HEK293 (cell line): ENCODE results near the gene NLGN1.

Experiments used
- CTCF ChIA-PET: fragments of 350-600 bp; formaldehyde crosslinking; extraction: SDS; loops from one replicate; lab custom pipeline; 2021; ENCODE audit warnings: antibody characterized with exemption; lab: Yijun Ruan, JAX
- POLR2A ChIA-PET: fragments of 300-600 bp; formaldehyde crosslinking; extraction: SDS; loops from one replicate; lab custom pipeline; 2020; ENCODE audit warnings: antibody characterized with exemption, inconsistent platforms; lab: Yijun Ruan, JAX
- H3K27ac ChIP-seq: fragments of 200-500 bp; sonication (Bioruptor generic); 2 replicates; pipeline ENCODE4 v1.5.1; 2014; ENCODE audit warnings: low read depth, low read length, control low read depth, inconsistent platforms; ENCODE audit errors: extremely low read depth
- H3K36me3 ChIP-seq, 2 experiments: fragments of 200-500 bp in 1 of 2; sonication (Bioruptor generic) in 1 of 2; 1 replicate in 1 of 2; 2 replicates in 1 of 2; pipeline ENCODE4 v1.5.1; 2014 to 2017; ENCODE audit warnings: inconsistent platforms in 2 of 2, low read length in 2 of 2; ENCODE audit not compliant: control insufficient read depth in 2 of 2, insufficient read depth in 1 of 2
- H3K4me1 ChIP-seq: fragments of 200-500 bp; sonication (Bioruptor generic); 2 replicates; pipeline ENCODE4 v1.5.1; 2014; ENCODE audit warnings: mild to moderate bottlenecking, low read length, inconsistent platforms; ENCODE audit not compliant: control insufficient read depth, insufficient read depth
- H3K4me3 ChIP-seq: 2 replicates; pipeline ENCODE4 v1.5.1; 2011; ENCODE audit warnings: low read depth, mild to moderate bottlenecking, control low read depth, low read length, moderate library complexity
- H3K9me3 ChIP-seq: fragments of 200-500 bp; sonication (Bioruptor generic); 2 replicates; pipeline ENCODE4 v1.5.1; 2014; ENCODE audit warnings: low read depth, low read length, inconsistent platforms; ENCODE audit not compliant: control insufficient read depth, insufficient read depth
- FEZF1 ChIP-seq: fragments of 450-650 bp; formaldehyde crosslinking; IDR thresholded peaks from 2 replicates; pipeline ENCODE4 v1.5.1; 2016; ENCODE audit warnings: missing biosample characterization, missing genetic modification characterization
- HOXA7 ChIP-seq: sonication (generic); formaldehyde crosslinking; IDR thresholded peaks from 2 replicates; pipeline ENCODE4 v1.8.1; 2022; ENCODE audit warnings: missing genetic modification reagents, borderline replicate concordance
- KLF10 ChIP-seq: fragments of 450-650 bp; IDR thresholded peaks from 2 replicates; pipeline ENCODE4 v1.5.1; 2018; ENCODE audit warnings: missing biosample characterization, mild to moderate bottlenecking, missing genetic modification characterization
- OVOL3 ChIP-seq: fragments of 450-650 bp; formaldehyde crosslinking; IDR thresholded peaks from 2 replicates; pipeline ENCODE4 v1.5.1; 2016; ENCODE audit warnings: missing biosample characterization, missing genetic modification characterization
- TRIM28 ChIP-seq: IDR thresholded peaks from 2 replicates; pipeline ENCODE4 v1.6.1; 2011; ENCODE audit warnings: low read length, control low read depth, borderline replicate concordance
- ZFP37 ChIP-seq: fragments of 450-650 bp; formaldehyde crosslinking; IDR thresholded peaks from 2 replicates; pipeline ENCODE4 v1.5.1; 2016; ENCODE audit warnings: missing biosample characterization, missing genetic modification characterization
- ZNF19 ChIP-seq: fragments of 450-650 bp; formaldehyde crosslinking; IDR thresholded peaks from 2 replicates; pipeline ENCODE4; 2016; ENCODE audit warnings: missing biosample characterization, missing genetic modification characterization, low read depth
- ZNF211 ChIP-seq: fragments of 450-650 bp; formaldehyde crosslinking; IDR thresholded peaks from 2 replicates; pipeline ENCODE4 v1.5.1; 2016; ENCODE audit warnings: low read depth, missing biosample characterization, missing genetic modification characterization
- ZNF223 ChIP-seq: fragments of 450-650 bp; formaldehyde crosslinking; IDR thresholded peaks from 2 replicates; pipeline ENCODE4 v1.5.1; 2016; ENCODE audit warnings: missing biosample characterization, missing genetic modification characterization
- ZNF48 ChIP-seq: fragments of 450-650 bp; formaldehyde crosslinking; IDR thresholded peaks from 2 replicates; pipeline ENCODE4 v1.5.1; 2016; ENCODE audit warnings: missing biosample characterization, missing genetic modification characterization
- ZNF549 ChIP-seq: fragments of 450-650 bp; IDR thresholded peaks from 2 replicates; pipeline ENCODE4 v1.5.1; 2018; ENCODE audit warnings: missing biosample characterization, missing genetic modification characterization, mild to moderate bottlenecking, inconsistent platforms, moderate library complexity
- ZNF624 ChIP-seq: fragments of 450-650 bp; formaldehyde crosslinking; IDR thresholded peaks from 2 replicates; pipeline ENCODE4 v1.5.1; 2017; ENCODE audit warnings: missing biosample characterization, missing genetic modification characterization
- ZNF701 ChIP-seq: fragments of 450-650 bp; formaldehyde crosslinking; IDR thresholded peaks from 2 replicates; pipeline ENCODE4 v1.5.1; 2016; ENCODE audit warnings: missing biosample characterization, missing genetic modification characterization
- TF ChIP-seq, protein P1 (sequence below): fragments of 450-650 bp; IDR thresholded peaks from 2 replicates; pipeline ENCODE4 v1.5.1; 2018; ENCODE audit warnings: missing biosample characterization, missing genetic modification characterization
- TF ChIP-seq, protein P2 (sequence below): IDR thresholded peaks from 2 replicates; pipeline ENCODE4 v1.6.1; 2011; ENCODE audit warnings: mild to moderate bottlenecking, low read depth, low read length, borderline replicate concordance
- TF ChIP-seq, protein P3 (sequence below): fragments of 450-650 bp; formaldehyde crosslinking; IDR thresholded peaks from 2 replicates; pipeline ENCODE4 v1.5.1; 2016; ENCODE audit warnings: missing biosample characterization, missing genetic modification characterization, low read depth
- TF ChIP-seq, protein P4 (sequence below): fragments of 450-650 bp; formaldehyde crosslinking; IDR thresholded peaks from 2 replicates; pipeline ENCODE4 v1.5.1; 2016; ENCODE audit warnings: missing biosample characterization, missing genetic modification characterization
- TF ChIP-seq, protein P5 (sequence below): fragments of 450-650 bp; formaldehyde crosslinking; conservative IDR thresholded peaks from 2 replicates; pipeline ENCODE4 v1.5.1; 2016; ENCODE audit warnings: low read depth, missing biosample characterization, missing genetic modification characterization
- TF ChIP-seq, protein P6 (sequence below): fragments of 450-650 bp; formaldehyde crosslinking; IDR thresholded peaks from 2 replicates; pipeline ENCODE4 v1.5.1; 2016; ENCODE audit warnings: missing biosample characterization, missing genetic modification characterization

Gene NLGN1

DNA sequence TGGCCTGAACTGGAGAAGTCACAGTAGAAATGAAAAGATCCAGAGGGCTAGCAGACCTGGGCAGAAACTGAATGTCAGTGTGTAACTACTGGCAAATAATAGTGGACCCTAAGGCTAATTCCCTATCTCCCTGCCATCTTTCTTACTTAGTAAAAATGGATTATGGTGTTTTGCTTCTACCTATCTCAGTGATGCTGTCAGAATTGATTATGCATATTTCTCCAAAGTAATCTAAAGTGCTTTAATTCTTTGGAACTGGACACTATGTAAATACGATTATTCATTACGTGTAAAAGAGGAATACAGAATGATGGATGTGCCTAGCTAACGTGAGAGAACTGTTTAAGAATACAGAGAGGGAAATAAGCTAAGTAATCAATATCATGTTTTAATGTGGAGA lies 651.9 kb downstream of the NLGN1 start:
- Histone ChIP-seq H3K9me3 (no peaks in the 10 kb centered on the region), H3K4me1 (no peaks in the 10 kb centered on the region), H3K36me3 (no peaks in the 10 kb centered on the region), H3K4me3 (no peak overlapping the region), H3K27ac (no peak overlapping the region)
- POLR2A ChIA-PET = no interaction called here
- CTCF ChIA-PET = no interaction called here
- TF ChIP-seq ZNF701 (tag by site-specific recombination) = no peak
- TF ChIP-seq ZNF549 (tag by site-specific recombination) = no peak
- TF ChIP-seq, protein P1, sequence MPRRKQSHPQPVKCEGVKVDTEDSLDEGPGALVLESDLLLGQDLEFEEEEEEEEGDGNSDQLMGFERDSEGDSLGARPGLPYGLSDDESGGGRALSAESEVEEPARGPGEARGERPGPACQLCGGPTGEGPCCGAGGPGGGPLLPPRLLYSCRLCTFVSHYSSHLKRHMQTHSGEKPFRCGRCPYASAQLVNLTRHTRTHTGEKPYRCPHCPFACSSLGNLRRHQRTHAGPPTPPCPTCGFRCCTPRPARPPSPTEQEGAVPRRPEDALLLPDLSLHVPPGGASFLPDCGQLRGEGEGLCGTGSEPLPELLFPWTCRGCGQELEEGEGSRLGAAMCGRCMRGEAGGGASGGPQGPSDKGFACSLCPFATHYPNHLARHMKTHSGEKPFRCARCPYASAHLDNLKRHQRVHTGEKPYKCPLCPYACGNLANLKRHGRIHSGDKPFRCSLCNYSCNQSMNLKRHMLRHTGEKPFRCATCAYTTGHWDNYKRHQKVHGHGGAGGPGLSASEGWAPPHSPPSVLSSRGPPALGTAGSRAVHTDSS = no peak
- no peak for TF ChIP-seq TRIM28
- TF ChIP-seq ZNF211 (tag by site-specific recombination) = no peak
- no peak for TF ChIP-seq ZNF223 (tag by site-specific recombination)
- no peak for TF ChIP-seq ZFP37 (tag by site-specific recombination)
- no peak for TF ChIP-seq ZNF48 (tag by site-specific recombination)
- no peak for TF ChIP-seq FEZF1 (tag by site-specific recombination)
- no peak for TF ChIP-seq KLF10
- TF ChIP-seq, protein P2, sequence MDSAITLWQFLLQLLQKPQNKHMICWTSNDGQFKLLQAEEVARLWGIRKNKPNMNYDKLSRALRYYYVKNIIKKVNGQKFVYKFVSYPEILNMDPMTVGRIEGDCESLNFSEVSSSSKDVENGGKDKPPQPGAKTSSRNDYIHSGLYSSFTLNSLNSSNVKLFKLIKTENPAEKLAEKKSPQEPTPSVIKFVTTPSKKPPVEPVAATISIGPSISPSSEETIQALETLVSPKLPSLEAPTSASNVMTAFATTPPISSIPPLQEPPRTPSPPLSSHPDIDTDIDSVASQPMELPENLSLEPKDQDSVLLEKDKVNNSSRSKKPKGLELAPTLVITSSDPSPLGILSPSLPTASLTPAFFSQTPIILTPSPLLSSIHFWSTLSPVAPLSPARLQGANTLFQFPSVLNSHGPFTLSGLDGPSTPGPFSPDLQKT = no peak
- TF ChIP-seq, protein P3, sequence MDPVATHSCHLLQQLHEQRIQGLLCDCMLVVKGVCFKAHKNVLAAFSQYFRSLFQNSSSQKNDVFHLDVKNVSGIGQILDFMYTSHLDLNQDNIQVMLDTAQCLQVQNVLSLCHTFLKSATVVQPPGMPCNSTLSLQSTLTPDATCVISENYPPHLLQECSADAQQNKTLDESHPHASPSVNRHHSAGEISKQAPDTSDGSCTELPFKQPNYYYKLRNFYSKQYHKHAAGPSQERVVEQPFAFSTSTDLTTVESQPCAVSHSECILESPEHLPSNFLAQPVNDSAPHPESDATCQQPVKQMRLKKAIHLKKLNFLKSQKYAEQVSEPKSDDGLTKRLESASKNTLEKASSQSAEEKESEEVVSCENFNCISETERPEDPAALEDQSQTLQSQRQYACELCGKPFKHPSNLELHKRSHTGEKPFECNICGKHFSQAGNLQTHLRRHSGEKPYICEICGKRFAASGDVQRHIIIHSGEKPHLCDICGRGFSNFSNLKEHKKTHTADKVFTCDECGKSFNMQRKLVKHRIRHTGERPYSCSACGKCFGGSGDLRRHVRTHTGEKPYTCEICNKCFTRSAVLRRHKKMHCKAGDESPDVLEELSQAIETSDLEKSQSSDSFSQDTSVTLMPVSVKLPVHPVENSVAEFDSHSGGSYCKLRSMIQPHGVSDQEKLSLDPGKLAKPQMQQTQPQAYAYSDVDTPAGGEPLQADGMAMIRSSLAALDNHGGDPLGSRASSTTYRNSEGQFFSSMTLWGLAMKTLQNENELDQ (tag by site-specific recombination) = no peak
- TF ChIP-seq OVOL3 = no peak
- TF ChIP-seq, protein P4, sequence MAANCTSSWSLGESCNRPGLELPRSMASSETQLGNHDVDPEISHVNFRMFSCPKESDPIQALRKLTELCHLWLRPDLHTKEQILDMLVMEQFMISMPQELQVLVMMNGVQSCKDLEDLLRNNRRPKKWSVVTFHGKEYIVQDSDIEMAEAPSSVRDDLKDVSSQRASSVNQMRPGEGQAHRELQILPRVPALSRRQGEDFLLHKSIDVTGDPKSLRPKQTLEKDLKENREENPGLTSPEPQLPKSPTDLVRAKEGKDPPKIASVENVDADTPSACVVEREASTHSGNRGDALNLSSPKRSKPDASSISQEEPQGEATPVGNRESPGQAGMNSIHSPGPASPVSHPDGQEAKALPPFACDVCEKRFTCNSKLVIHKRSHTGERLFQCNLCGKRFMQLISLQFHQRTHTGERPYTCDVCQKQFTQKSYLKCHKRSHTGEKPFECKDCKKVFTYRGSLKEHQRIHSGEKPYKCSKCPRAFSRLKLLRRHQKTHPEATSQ = no peak
- TF ChIP-seq, protein P5, sequence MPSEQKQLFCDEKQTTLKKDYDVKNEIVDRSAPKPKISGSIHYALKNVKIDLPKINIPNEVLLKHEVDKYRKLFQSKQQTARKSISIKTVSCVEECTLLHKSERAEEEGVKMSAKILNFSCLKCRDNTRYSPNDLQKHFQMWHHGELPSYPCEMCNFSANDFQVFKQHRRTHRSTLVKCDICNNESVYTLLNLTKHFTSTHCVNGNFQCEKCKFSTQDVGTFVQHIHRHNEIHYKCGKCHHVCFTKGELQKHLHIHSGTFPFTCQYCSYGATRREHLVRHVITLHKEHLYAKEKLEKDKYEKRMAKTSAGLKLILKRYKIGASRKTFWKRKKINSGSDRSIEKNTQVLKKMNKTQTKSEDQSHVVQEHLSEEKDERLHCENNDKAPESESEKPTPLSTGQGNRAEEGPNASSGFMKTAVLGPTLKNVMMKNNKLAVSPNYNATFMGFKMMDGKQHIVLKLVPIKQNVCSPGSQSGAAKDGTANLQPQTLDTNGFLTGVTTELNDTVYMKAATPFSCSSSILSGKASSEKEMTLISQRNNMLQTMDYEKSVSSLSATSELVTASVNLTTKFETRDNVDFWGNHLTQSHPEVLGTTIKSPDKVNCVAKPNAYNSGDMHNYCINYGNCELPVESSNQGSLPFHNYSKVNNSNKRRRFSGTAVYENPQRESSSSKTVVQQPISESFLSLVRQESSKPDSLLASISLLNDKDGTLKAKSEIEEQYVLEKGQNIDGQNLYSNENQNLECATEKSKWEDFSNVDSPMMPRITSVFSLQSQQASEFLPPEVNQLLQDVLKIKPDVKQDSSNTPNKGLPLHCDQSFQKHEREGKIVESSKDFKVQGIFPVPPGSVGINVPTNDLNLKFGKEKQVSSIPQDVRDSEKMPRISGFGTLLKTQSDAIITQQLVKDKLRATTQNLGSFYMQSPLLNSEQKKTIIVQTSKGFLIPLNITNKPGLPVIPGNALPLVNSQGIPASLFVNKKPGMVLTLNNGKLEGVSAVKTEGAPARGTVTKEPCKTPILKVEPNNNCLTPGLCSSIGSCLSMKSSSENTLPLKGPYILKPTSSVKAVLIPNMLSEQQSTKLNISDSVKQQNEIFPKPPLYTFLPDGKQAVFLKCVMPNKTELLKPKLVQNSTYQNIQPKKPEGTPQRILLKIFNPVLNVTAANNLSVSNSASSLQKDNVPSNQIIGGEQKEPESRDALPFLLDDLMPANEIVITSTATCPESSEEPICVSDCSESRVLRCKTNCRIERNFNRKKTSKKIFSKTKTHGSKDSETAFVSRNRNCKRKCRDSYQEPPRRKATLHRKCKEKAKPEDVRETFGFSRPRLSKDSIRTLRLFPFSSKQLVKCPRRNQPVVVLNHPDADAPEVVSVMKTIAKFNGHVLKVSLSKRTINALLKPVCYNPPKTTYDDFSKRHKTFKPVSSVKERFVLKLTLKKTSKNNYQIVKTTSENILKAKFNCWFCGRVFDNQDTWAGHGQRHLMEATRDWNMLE = no peak
- TF ChIP-seq HOXA7 (CRISPR knock-in tag) = no peak
- no peak for TF ChIP-seq ZNF19 (tag by site-specific recombination)
- TF ChIP-seq ZNF624 (tag by site-specific recombination) = no peak
- TF ChIP-seq, protein P6, sequence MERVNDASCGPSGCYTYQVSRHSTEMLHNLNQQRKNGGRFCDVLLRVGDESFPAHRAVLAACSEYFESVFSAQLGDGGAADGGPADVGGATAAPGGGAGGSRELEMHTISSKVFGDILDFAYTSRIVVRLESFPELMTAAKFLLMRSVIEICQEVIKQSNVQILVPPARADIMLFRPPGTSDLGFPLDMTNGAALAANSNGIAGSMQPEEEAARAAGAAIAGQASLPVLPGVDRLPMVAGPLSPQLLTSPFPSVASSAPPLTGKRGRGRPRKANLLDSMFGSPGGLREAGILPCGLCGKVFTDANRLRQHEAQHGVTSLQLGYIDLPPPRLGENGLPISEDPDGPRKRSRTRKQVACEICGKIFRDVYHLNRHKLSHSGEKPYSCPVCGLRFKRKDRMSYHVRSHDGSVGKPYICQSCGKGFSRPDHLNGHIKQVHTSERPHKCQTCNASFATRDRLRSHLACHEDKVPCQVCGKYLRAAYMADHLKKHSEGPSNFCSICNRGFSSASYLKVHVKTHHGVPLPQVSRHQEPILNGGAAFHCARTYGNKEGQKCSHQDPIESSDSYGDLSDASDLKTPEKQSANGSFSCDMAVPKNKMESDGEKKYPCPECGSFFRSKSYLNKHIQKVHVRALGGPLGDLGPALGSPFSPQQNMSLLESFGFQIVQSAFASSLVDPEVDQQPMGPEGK (tag by site-specific recombination) = no peak
